Left kidney (tissue), 2 donors: ENCODE measurements around the gene CRISPLD2. TPM values are rescaled to one million over a fixed set of nuclear protein-coding genes. Genes with fewer than 3 reads are reported as not detected.
"Not testable (repeated sequence)": the region's sequence is repeated elsewhere in the genome, so short reads cannot be mapped to it uniquely, and the experiment has no call there.

Experiments
- DNase-seq: peaks from one replicate; pipeline ENCODE4 v3.0.0-alpha.2; 2013
- polyA plus RNA-seq: library from polyadenylated mRNA; unstranded; fragments of 120-200 nt; gene quantifications from one replicate; pipeline ENCODE4 v1.2.1, GENCODE V29; 2013; ENCODE audit not compliant: insufficient read length

The CRISPLD2 gene
- polyA plus RNA-seq, 1 donor: 6.1 TPM

DNA sequence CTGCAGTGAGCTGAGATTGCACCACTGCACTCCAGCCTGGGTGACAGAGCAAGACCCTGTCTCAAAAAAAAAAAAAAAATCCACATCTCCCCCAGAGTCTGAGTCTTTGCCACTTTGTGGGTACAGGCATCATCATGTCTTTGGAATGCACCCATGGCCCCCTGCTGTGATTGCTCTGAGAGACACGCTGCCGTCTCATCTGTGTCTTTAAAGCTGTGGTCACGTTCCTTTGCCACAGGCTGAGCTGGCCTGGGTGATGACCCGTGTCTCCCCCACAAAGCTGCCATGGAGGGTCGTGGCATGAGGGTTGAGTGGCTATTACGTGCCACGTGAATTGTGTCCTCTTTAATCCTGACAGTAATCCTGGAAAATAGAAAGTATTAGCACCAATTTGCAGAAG, 20.2 kb downstream of the CRISPLD2 start:
- no peak for DNase-seq

DNA sequence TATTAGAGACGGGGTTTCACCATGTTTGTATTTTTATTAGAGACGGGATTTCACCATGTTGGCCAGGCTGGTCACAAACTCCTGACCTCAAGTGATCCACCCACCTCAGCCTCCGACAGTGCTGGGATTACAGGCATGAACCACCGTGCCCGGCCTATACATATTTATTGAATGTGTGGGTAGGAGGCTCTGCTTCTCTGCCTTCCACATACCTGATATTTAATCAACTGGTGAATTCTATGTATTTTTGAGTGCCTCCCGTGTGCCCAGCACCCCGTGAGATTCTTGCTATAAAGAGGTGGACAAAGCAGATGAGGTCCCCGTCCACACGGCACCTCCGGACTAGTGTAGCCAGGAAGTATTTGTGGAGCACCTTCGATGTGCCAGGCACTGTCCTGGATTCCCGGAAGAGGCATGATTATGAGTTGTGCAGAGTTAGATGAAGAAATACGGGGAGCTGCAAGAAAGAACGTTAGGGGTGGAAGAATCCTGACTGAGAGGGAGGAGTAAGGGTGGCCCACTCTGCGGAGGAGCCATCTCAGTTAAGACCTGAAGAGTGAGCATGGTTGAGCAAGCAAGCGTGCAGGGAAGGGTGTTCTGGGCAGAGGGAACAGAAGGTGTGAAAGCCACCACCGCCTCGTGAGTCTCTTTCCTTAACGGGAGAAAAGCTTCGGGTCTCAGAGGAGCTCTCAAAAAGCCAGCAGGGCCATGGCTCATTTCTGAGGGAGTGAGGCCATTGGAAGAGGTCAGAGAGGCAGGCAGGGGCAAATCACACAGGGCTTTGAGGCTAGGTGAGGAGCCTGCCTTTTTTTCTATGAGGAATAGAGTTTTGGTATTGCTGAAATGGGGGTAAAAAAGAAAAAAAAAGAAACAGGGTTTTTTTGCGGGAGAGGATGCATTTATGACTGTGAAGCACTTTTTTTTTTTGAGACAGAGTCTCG, 21.2 kb downstream of the CRISPLD2 start:
- no peak for DNase-seq

DNA sequence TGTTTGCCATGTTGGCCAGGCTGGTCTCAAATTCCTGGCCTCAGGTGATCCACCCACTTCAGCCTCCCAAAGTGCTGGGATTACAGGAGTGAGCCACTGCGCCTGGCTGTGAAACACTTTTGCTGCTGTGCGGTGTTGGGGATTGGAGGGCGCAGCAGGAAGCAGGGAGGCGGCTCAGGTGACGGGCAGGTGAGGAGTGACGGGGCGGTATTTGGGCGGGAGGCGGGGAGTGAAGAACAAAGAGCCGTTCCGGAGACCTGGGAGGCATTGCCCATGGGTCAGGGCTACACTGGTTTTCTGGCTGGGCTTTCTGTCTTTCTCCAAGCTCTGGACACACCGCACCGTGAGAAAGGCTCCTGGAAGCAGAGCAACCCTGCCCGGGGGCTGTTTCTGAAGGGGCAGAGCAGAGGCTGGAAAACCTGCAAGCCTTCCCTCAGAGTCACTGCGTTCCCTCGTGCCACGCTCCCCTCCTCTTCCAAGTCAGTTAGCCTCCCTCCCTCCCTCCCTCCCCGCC, 22.1 kb downstream of the CRISPLD2 start:
- DNase-seq: peak; percentile 55

DNA sequence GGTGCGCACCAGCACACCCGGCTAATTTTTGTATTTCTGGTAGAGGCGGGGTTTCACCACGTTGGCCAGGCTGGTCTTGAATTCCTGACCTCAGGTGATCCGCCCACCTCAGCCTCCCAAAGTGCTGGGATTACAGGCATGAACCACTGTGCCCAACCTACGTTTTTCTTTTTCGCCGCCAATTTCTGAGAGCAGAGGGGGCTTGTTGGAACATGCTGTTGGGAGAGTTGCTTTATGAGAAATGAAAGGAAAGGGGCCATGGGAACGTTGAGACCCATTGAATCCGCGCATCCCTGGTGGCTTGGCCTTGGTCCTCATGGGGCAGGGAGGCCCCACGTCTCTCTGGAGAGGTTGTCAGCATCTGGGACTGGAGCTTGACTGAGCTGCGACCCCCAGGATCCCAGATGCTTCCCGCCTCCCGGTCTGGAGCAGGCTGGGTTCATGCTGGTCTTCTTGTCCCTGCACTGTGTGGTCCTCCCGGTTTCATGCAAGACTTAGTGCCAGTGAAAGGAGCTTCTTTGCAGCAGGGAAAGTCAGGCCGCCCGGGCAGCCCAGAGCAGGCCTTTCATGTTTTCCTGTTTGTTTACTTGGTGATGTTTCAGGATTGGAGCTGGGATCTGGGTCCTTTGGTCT, 22.8 kb downstream of the CRISPLD2 start:
- no peak for DNase-seq

DNA sequence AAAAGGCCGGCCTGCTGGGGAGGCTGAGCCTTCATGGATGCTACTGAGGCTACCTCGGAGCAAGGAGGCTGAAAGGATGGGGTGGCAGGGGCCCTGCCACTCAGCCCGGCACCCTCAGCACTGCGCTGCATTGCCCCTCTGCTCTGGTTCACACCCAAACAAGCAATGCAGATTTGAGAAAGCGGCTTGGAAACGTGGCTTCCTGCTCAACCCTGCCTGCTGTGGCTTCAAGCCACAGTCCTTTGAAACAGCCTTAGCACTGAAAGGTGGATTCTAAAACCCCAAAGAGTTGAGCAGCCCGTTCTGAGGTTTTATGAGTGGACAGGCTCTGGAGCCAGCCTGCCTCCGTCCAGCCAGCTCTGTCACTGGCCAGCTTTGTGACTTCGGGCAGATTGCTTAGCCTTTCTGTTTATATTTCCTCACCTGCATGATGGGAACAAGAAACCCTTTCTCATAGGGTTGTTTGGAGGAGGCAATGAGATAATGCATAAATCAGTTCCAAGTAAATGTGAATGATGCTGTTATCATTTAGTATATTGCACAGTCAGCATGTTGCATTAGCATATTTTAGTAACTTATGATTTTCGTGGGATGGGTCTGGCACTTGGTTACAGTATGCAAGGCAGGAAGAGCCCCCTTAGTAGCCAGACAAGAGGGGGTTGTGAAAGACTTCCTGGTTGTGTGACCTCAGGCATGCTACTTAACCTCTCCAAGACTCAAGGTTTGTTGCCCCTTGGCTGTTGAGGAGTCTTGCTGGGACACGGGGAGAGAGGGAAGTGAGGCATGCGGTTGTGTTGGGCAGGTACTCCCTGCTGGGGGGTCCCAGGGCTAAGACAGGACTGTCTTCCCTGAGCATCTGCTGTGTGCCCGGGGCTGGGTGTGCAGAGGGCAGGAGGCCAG, 23.6 kb downstream of the CRISPLD2 start:
- no peak for DNase-seq

DNA sequence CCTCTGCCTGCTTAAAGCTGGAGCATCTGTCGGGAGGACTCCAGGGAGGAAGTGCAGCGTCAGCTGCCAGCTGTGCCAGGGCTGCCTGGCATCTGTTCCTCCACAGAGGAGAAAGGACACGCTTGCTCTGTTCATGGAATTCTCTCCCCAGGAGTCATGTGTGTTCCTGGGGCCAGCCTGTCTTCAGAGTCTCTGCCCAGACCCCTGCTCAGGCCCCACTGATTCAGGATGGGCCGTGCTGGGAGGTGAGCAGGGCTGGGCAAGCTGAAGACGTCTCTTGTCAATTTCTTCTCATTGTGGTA, 24.2 kb downstream of the CRISPLD2 start:
- no peak for DNase-seq

DNA sequence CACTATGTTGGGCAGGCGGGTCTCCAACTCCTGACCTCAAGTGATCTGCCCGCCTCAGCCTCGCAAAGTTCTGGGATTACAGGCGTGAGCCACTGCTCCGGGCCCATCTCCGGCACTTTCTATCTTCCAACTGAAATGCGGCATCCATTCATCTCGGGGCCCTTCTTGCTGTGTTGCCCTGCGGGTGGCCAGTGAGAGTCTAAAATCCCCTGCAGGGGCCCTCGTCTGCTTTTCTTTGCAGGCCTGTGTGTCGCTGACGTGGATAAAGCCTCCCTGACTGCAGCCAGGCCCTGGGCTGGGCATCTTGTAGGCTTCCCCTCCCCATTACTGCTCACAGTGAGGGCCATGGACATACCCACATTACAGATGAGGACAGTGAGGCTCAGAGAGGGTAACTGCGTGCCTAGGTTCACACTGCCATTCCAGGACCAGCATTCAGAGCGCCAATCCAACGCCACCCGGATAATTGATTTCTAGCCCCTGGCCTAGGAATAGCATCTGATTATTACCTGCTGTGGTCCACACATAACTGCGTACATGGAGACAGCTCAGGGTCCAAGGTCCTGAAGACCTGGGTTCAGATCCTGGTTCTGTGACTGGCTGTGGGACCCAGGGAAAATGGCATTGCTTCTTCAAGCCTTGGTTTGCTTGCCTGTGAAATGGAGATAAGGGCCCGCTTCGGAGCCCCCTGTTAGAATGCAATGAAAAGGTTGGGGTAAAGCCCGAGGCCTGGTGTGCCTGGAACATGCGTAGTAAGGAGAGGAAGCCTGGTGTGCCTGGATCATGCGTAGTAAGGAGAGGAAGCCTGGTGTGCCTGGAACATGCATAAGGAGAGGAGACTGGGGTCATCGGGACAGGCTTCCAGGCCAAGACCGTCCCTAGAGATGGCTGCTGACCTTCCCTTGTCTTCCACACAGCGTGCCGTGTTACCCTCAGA, 25.0 kb downstream of the CRISPLD2 start:
- DNase-seq: no peak

DNA sequence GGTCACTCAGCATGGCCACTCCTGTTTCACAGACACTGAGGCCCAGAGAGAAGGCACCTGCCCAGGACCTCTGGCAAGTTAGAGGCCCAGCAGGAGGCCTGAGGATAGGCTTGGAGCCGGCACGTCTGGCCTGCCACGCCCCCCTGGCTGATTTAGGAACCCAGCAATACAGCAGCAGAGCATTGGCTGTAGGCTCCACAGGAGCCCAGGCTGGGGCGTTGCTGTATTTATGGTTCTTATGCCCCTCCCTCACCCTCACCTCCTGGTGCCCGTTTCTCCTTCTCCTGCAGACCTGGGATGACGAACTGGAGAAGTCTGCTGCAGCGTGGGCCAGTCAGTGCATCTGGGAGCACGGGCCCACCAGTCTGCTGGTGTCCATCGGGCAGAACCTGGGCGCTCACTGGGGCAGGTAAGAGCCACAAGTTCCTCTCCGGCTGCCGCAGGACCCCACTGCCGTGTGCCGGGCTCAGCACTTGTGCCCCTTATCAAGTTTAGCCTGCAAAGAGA, 25.8 kb downstream of the CRISPLD2 start:
- no peak for DNase-seq

DNA sequence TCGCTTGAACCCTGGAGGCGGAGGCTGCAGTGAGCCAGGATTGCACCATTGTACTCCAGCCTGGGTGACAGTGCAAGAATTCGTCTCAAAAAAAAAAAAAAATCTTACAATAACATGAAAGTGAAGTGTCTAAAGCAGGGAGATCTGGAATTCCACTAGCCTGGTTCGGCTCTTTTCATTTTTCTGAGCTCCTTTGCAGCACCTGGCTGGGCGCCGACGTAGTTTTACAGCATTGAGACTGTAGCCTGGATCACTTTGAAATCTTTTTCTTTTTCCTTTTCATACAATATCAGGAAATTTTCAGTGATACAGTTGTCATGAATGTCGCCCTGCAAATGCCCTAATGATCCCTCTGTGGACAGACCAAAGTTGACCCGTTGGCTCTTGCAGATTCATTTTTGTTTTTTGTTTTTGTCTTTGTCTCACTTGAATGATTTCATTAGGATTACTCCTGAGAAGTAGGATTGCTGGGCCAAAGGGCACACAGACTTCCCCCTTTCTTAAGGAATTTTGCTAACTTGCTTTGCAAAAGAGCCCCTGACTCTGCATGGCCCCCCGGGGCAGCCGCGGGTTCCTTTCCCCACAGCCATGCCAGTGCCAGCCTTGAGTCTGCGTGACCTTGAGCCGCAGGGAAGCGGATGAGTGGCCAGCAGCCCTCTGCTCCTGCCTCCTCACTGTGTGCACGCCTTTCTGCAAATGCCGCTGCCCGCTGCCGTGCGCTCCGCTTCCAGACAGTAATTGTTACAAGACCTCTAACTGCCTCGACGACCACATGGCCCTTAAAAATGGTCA, 28.0 kb downstream of the CRISPLD2 start:
- DNase-seq: no peak

DNA sequence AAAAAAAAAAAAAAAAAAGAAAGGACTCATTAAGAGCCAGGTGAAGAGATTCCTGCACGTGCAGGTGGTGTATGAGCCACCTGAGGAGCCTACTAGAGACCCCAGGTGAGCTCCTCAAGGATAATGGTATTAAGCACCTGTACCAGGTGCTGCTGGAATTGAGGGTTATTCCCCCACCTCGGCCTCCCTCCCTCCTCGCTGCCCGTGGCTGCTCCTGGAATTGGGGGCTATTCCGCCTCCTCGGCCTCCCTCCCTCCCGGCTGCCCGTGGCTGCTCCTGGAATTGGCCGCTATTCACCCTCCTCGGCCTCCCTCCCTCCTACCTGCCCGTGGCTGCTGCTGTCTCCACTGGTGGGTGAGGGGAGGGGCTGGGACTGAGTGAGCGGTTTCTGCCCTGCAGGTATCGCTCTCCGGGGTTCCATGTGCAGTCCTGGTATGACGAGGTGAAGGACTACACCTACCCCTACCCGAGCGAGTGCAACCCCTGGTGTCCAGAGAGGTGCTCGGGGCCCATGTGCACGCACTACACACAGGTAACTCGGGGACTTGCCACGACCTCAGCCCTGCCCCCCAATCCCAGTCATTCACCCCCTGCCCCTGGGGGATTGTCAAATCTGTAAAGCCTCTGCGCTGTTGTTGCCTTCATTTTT, 29.3 kb downstream of the CRISPLD2 start:
- DNase-seq: no peak

DNA sequence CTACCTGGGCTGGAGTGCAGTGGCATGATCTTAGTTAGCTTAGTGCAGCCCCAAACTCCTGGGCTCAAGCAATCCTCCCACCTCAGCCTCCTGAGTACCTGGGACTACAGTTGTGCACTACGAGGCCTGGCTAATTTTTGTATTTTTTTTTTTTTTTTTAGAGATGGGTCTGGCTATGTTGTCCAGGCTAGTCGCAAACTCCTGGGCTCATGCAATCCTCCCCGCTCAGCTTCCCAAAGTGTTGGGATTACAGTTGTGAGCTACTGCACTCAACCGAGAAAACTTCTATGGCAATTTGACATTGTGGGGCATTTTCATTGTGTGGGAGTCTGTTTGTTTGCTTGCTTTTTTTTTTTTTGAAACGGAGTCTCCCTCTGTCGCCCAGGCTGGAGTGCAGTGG, 30.0 kb downstream of the CRISPLD2 start:
- no peak for DNase-seq

DNA sequence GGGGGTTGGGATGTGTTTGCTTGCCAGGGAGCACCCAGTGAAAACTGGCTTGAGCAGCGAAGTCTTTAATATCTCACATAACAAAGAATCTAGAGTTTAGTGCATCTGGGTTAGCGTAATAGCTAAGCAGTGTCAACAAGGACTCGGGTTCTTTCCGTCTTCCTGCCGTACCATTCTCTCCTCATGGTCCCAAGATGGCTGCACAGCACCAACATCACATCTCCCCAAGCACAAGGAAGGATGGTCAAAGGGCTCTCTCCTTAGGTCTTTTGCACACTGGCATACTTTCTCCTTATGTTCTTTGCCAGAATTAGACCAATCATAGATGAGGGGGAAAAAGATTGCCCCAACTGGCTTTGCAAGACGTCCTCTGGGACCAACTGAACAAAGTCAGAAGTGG, 30.9 kb downstream of the CRISPLD2 start:
- no peak for DNase-seq

DNA sequence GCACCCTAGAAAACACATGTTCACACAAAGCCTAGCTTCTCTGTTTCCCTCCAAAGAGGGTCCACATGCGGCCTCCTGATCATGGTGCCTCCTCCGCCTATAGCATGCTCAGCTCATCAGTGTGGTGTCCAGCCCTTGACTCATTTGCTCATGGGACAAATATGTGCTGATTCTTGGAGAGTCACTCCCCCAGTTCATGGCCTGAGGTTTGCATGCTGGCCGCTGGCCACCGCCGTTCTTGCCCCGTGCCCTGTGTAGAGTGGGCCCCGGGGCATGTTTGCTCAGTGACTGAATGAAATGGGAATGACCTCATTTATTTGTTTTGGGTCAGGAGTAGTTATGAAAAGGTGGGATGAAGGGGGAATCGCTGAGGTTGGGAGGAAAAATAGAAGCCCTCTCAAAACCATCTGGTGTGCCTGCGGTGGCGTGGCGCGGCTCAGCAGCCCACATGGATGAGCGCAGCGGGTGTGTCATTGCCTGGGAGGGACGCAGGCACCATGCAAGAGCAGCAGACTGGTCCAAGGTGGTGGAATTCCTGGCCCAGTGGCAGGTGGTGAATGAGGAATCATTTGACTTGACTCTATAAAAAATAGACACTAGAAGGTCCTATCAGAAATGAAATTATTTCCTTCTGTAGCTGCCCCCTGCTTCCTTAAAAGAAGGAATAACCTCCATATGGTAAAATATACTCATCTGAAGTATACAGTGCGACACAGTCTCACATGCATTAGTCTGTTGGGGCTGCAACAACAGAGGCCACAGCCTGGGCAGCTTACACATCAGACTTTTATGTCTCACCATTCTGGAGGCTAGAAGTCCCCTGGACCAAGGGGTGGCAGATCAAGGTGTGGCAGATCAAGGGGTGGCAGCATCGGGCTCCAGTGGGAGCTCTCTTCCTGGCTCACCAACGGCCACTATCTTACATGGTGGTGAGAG, 31.7 kb downstream of the CRISPLD2 start:
- no peak for DNase-seq

DNA sequence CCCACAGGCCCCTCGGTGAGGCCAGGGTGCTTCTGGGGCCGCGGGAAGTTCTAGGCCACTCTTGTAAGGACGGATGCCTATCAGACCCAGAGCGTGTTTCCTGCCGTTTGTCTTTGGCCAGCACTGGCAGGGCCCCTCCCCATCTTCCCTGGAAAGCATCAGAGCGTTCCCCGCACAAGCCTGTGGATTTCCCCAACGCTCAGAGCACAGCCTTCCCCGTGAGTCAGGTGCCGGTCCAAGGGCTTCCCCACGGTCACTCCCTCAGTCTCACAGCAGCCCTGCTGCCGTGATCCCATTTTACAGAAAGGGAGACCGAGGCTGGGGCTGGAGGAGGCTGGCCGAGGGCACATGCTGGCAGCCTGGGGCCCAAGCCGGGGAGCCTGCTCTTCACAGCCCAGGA, 33.7 kb downstream of the CRISPLD2 start:
- no peak for DNase-seq

DNA sequence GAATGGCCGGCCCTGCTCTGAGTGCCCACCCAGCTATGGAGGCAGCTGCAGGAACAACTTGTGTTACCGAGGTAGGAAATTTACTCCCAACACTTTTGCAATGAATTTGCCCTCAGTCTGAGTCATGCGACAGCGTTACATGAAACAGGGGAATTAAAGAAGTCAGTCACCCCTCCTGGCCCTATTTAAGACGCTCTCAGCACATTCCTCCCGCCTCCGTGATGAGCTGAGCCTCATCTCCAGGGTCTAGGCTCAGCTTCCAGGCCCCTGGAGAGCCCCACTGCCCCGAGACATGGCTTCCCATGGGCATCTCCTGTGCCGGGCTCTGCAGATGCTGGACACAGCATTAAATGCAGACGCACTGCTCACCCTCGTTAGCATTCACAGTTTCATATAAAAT, 35.0 kb downstream of the CRISPLD2 start:
- no peak for DNase-seq

DNA sequence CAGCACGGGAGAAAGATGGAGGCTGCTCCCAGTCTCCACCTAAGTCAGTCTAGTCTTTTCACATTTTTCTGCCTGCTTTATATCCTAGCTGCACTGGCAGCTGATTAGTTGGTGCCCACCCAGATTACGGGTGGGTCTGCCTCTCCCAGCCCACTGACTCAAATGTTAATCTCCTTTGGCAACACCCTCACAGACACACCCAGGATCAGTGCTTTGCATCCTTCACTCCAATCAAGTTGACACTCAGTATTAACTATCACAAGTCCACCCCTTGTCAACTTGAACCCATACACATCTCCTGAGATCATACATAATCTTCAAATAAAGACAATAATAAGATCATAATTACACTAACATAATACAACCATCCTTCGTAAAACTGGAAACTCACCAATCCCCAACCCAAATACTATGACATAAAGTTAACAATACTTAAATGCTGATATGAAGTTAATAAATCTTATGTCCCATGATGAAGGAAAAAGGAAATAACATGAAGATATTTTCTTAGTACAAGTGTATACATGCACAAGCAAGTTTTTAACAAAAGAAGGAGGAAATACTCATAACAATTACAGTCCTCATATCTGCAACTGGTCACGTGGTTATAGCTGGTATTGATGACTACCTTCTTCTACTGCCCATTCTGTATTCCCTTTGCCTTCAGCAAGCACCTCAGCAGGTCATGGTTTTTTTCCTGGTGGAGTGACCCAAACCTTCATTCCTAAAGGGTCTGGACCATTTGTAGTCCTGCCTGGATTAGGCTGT, 35.8 kb downstream of the CRISPLD2 start:
- not testable (repeated sequence) for DNase-seq

DNA sequence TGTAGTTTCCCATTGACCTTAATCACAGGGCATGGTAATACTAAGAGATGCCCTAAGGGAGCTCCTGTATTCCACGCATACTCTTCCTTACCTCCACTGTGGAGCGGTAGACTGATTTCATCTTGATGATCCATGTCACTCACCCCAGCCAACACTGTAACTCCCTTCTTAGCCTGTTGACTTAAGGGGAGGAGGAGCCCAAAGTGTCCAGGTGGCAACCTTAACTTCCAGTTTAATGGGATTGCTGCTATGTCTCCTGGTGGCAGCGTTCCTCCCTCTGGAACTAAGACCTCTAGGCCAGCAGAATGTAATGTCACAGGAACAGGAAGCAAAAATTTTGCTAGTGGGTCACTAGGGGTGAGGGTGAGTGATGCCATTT, 36.4 kb downstream of the CRISPLD2 start:
- DNase-seq: not testable (repeated sequence)

DNA sequence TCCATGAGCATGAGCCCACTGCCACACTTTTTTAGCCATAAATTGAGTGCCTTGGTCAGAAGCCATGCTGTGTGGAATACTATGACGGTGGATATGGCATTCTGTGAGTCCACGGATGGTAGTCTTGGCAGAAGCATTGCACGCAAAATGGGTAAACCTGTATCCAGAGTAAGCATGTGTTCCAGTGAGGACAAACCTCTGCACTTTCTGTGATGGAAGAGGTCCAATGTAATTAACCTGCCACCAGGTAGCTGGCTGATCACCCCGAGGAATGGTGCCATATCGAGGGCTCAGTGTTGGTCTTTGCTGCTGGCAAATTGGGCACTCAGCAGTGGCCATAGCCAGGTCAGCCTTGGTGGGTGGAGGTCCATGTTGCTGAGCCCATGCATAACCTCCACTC, 37.0 kb downstream of the CRISPLD2 start:
- DNase-seq: not testable (repeated sequence)
